Neural cell (in vitro differentiated cells): ENCODE data around the gene THRAP3.
"Not testable (repeated sequence)": the region's sequence is repeated elsewhere in the genome, so short reads cannot be mapped to it uniquely, and the experiment has no call there.

ENCODE experiments used
- CTCF ChIP-seq: fragments of 450-650 bp; IDR thresholded peaks from 2 replicates; pipeline ENCODE4 v1.5.1; 2014; ENCODE audit warnings: antibody characterized with exemption, mild to moderate bottlenecking, moderate library complexity; ENCODE audit not compliant: poor library complexity, severe bottlenecking
- EP300 ChIP-seq: fragments of 450-650 bp; conservative IDR thresholded peaks from 2 replicates; pipeline ENCODE4 v1.6.1; 2014; ENCODE audit warnings: antibody characterized with exemption, mild to moderate bottlenecking, moderate library complexity; ENCODE audit not compliant: poor library complexity, severe bottlenecking
- EZH2 ChIP-seq: fragments of 200-600, 300-800 bp; shearing (Covaris generic), sonication (generic); IDR thresholded peaks from 2 replicates; pipeline ENCODE4 v1.6.1; 2014; ENCODE audit warnings: antibody characterized with exemption, low read length, borderline replicate concordance, mild to moderate bottlenecking; ENCODE audit not compliant: insufficient read depth, poor library complexity, severe bottlenecking
- MXI1 ChIP-seq: fragments of 450-650 bp; conservative IDR thresholded peaks from 2 replicates; pipeline ENCODE4 v1.6.1; 2014; ENCODE audit warnings: antibody characterized with exemption, mild to moderate bottlenecking; ENCODE audit not compliant: poor library complexity, severe bottlenecking
- POLR2AphosphoS5 ChIP-seq: IDR thresholded peaks from 2 replicates; pipeline ENCODE4 v1.6.1; 2012
- RAD21 ChIP-seq: fragments of 450-650 bp; conservative IDR thresholded peaks from 2 replicates; pipeline ENCODE4 v1.6.1; 2014; ENCODE audit warnings: antibody characterized with exemption, mild to moderate bottlenecking, moderate library complexity
- SMC3 ChIP-seq: fragments of 450-650 bp; conservative IDR thresholded peaks from 2 replicates; pipeline ENCODE4 v1.6.1; 2014; ENCODE audit warnings: antibody characterized with exemption, mild to moderate bottlenecking, moderate library complexity; ENCODE audit not compliant: poor library complexity
- TAF1 ChIP-seq: IDR thresholded peaks from 2 replicates; pipeline ENCODE4 v1.6.1; 2012; ENCODE audit warnings: low read depth
- TF ChIP-seq, protein P1 (sequence below): IDR thresholded peaks from 2 replicates; pipeline ENCODE4 v1.6.1; 2012; ENCODE audit warnings: borderline replicate concordance

DNA sequence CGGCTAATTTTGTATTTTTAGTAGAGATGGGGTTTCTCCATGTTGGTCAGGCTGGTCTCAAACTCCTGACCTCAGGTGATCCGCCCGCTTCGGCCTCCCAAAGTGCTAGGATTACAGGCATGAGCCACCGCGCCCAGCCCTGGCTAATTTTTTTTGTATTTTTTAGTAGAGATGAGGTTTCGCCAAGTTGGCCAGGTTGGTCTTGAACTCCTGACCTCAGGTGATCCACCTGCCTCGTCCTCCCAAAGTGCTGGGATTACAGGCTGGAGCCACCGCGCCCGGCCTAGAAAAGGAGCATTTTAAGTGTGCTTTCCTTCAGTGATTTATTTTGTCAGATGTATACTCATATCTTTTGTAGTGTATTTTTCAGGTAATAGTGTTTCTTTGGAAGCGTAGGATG, 6.0 kb downstream of the THRAP3 start:
- not testable (repeated sequence) for TF ChIP-seq CTCF, POLR2AphosphoS5, EP300, EZH2, SMC3, MXI1, RAD21, TAF1
- TF ChIP-seq, protein P1, sequence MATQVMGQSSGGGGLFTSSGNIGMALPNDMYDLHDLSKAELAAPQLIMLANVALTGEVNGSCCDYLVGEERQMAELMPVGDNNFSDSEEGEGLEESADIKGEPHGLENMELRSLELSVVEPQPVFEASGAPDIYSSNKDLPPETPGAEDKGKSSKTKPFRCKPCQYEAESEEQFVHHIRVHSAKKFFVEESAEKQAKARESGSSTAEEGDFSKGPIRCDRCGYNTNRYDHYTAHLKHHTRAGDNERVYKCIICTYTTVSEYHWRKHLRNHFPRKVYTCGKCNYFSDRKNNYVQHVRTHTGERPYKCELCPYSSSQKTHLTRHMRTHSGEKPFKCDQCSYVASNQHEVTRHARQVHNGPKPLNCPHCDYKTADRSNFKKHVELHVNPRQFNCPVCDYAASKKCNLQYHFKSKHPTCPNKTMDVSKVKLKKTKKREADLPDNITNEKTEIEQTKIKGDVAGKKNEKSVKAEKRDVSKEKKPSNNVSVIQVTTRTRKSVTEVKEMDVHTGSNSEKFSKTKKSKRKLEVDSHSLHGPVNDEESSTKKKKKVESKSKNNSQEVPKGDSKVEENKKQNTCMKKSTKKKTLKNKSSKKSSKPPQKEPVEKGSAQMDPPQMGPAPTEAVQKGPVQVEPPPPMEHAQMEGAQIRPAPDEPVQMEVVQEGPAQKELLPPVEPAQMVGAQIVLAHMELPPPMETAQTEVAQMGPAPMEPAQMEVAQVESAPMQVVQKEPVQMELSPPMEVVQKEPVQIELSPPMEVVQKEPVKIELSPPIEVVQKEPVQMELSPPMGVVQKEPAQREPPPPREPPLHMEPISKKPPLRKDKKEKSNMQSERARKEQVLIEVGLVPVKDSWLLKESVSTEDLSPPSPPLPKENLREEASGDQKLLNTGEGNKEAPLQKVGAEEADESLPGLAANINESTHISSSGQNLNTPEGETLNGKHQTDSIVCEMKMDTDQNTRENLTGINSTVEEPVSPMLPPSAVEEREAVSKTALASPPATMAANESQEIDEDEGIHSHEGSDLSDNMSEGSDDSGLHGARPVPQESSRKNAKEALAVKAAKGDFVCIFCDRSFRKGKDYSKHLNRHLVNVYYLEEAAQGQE: not testable (repeated sequence)
